GM18505 (cell line): ENCODE data around the gene KRT40.

Source experiments
- ATAC-seq: cut with Tn5 transposase; IDR thresholded peaks from one replicate; pipeline ENCODE4 v1.9.1; 2021; ENCODE audit not compliant: unreplicated experiment
- POLR2A ChIP-seq: IDR thresholded peaks from 4 replicates; pipeline ENCODE4 v1.6.1; 2011; ENCODE audit warnings: borderline replicate concordance; ENCODE audit not compliant: insufficient read depth, insufficient read length; ENCODE audit errors: extremely low read depth

The KRT40 gene

DNA sequence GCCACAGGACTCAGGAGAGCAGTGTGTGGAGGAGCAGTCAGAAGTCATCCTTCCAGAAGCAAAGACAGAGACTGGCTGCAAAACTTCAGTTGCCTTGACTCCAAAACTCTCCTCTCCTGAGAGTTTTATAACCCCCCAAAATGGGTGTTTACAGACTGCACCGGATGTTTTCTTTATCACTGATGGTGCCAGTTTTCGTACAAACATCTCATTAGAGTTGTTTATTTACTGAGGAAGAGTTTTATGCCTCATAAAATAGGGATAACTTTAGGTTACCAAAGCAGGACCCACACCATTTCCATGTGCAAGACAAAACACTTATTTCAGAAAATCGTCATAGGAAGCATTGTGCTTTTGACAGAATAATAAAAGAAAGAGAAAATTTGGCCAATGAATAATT is at the start of gene KRT40:
TSS of gene KRT40 (minus strand) at position 101 of the 400 bp plus-strand sequence. CDS start at position 48, 53 bp downstream.
- no peak for TF ChIP-seq POLR2A
- ATAC-seq = no peak

DNA sequence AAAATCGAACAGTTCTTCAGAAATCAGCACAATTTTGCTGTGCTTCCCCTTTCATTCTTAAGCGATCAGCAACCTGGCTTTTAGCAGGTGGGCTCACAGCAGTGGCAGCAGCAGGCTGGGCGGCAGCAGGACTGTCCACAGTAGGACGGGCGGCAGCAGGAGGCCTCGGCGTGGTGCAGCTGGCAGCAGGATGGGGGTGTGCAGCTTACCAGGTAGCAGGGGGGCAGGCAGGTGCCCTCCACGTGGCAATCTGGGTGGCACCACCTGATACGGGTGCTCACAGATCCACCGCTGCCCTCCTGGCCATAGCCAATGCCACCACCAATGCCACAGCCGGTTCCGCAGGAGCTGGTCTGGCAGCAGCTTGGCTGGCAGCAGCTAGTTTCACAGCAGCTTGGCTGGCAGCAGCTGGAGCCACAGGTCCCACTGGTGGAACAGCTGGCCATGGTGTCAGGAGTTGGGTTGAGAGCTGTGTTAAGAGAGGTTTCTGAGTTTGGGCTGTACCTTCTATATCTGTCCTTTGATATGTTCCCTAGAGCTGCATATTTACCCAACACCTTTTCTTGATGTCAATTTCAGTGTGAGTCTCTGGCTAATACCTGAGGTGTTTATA is 45.6 kb upstream of the KRT40 start, which contains the start of gene KRTAP1-4:
TSS of gene KRTAP1-4 (minus strand) at position 563 of the 613 bp plus-strand sequence. CDS start at position 446, 117 bp downstream.
- no peak for TF ChIP-seq POLR2A
- ATAC-seq = no peak

DNA sequence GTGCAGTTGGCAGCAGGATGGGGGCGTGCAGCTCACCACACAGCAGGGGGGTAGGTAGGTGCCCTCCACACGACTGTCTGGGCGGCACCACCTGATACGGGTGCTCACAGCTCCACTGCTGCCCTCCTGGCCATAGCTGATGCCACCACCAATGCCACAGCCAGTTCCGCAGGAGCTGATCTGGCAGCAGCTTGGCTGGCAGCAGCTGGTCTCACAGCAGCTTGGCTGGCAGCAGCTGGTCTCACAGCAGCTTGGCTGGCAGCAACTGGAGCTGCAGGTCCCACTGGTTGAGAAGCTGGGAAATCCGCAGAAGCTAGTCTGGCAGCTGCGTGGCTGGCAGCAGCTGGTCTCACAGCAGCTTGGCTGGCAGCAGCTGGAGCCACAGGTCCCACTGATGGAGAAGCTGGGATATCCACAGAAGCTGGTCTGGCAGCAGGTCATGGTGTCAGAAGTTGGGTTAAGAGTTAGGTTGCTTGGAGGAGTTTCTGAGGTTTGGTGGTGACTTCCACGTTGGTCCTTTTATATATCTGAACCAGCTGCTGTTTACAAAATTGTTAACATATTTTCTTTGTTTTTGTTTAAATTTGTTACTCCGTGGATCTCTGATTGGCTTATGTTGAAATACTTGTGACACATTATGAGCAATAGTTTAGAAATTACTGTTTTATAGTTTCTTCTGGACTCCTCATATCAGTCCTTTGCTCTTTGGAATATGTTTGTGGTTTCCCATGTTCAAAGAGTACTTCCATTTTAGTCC is 42.8 kb upstream of the KRT40 start, which contains the start of gene KRTAP1-5:
TSS of gene KRTAP1-5 (minus strand) at position 494 of the 757 bp plus-strand sequence. CDS start at position 441, 53 bp downstream.
- no peak for ATAC-seq
- no peak for TF ChIP-seq POLR2A

DNA sequence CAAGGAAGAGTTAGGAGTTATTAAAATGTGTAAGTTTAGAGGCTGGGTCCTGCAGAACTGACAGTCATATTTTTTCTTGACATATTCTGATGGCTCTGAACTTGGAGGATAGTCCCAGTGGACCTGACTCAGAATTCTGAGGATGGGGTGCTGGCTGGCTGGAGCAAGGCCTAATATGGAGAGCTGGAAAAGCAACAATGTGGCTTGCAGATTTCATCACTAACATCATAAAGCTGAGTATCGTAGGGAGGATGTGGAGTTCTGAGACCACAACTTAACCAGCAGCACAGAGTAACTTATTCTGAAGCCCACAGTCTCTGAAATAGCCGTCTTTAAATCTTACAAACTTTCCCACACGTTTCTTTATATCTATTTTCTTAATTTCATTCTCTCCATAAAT is 40.6 kb upstream of the KRT40 start:
- ATAC-seq = no peak
- TF ChIP-seq POLR2A = no peak

DNA sequence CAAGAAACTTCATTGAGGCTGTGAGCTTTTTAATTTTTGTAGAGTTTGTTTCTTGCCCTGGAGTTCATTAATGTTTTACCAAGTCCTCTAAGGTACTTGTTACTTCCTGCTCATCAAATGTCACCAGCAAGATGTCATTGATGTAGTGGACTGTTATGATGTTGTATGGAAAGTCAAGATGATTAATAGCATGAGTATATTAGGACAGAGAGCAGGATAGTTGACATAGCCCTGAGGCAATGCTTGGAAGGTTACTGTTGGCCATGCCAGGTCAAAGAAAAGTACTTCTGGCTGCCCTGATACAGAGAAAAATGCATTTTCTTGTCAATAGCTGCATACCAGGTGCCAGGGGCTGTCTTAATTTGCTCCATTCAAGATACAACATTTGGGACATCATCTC is 36.2 kb upstream of the KRT40 start:
- no peak for ATAC-seq
- no peak for TF ChIP-seq POLR2A

DNA sequence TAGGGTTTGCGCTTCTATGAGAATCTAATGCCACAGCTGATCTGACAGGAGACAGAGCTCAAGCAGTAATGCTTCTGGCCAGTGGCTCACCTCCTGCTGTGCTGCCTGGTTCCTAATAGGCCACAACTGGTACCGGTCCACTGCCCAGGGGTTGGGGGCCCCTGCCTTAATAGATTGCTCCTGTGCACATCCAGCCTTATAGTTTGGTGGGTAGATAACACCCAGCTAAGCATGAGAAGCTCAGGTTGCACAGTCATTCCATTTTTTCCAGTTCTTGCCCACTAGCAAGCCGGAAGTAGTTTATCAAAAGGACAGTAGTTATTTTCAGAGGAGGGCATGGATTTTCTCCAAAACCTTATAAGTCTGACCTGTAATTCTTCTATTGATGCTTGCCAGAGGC is 35.3 kb upstream of the KRT40 start:
- TF ChIP-seq POLR2A = no peak
- no peak for ATAC-seq

DNA sequence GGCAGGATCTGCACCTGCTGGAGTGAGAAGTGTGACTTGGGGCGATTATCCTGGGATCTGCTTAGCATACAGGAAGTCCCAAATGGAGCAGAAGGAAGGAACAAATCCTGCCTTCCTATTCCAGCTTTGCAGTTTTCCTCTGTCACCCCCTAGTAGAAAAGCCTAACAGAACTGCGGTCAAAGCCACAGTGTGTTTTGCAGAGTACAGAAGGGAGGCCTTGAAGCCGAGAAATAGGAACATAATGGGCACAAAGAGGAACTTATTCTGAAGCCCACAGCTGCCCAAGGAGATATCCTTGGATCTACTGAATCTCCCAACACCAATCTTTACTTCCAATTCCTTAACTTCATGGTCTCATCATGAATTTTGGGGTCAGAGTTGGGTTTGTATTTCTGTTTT is 34.4 kb upstream of the KRT40 start:
- TF ChIP-seq POLR2A = no peak

DNA sequence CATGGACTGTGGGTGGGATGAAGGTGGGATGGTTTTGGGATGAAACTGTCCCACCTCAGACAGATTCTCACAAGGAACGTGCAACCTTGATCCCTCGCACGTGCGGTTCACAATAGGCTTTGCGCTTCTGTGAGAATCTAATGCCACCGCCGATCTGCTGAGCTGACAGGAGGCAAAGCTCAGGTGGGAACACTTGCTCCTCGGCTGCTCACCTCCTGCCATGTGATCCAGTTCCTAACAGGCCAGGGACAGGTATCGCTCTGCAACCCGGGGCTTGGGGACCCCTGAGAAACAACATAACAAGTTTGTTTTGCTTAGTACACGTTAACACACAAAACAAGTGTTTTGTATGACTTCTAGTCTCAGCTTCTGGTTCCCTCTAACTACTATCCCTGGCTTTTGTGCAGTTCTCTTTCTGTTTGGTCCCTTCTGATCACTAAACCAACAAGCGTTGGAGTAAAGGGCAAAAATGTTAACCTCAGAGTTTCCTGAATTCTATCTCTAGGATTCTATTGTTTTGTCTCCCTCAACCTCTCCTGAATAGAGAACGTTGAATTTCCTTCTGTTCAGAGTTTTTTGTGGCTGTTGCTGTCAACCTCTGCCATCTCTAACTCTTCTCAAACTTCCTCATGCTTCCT is 32.6 kb upstream of the KRT40 start:
- TF ChIP-seq POLR2A = no peak
- ATAC-seq = no peak

More for the DNA sequence above, 34.4 kb upstream of the KRT40 start:
- ATAC-seq = no peak

DNA sequence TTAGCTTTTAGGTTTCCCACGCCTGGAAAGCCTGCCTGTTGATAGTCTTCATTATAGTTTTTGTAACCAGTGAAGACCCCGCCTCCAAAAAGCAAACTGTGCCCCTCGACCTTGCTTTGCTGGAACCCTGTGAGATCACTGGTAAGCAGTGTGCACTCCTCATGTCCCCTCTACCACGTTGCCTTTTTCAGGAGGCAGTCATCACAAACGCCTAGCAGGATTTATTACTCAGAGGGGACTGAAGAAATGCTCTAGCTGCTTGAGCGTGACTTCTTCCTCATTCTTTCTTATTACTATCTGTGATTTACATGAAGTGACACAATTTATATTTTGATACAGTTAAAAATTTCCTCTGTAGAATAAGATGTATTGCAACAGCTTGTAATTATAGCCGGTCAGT is 31.3 kb upstream of the KRT40 start:
- no peak for TF ChIP-seq POLR2A
- ATAC-seq = no peak

DNA sequence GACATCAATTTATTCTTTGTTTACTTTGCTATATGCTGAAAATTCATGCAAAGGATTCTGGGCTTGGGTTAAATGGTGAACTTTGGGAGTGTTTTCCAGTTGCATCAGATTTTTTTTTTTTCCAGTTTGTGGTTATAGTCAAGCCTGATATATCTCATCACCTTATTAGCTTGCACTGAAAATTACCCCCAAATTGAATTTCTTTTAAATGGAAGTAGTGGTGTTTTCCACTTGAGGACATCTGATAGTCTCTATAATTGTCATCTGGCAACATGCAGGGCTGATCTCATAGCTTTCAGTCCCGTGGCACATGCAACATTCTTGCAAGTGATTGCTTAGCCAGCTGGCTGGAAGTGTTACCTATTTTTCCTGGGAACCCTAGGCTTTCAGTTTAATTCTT is 29.5 kb upstream of the KRT40 start:
- no peak for ATAC-seq

DNA sequence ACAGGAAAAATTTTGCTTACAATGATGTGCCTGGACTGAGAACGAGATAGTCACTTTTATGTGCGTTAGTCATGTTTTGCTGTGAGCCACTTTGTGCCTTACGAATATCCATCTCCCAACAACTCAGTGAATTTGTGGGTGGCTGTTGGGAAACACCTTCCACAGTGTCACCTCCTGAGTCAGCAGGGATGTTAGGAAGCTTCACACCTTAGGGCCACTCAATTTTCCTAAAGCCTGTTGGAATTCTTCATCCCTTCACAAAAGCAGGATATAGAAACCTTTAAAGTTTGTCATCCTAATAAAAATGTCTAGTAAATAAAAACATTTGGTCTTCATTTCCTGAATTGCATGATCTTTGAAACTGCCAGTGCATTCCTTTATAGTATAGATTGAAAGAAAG is 29.1 kb upstream of the KRT40 start:
- no peak for TF ChIP-seq POLR2A
- ATAC-seq = no peak

More for the DNA sequence above, 29.5 kb upstream of the KRT40 start:
- no peak for TF ChIP-seq POLR2A

DNA sequence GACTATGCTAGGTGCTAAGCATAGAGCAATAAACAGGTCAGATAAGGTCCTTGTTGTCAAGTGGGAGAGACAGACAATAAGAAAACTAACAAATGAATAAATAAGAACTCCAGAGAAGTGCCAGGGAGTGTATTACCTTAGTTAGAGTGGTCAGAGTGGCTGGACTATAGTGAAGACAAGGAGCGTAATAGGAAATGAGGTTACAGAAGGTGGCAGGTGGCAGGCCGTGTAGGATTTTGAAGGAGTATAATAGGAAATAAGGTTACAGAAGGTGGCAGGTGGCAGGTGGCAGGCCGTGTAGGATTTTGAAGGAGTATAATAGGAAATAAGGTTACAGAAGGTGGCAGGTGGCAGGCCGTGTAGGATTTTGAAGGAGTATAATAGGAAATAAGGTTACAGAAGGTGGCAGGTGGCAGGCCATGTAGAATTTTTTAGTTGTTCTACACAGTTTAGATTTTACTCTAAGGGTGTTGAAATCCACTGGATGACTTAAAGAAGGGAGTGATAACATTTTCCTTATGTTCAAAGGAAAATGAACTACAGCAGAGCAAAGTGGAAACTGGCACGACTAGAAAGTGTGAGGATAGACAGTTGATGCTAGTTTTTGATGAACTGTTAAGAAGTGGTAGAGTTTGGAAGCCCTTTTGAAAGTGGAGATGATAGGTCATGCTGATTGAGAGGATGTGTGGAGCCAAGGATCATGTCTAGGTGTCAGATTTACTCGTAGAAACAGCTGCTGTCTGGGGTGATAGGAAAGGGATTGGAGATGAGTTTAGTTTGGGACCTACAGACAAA is 28.4 kb upstream of the KRT40 start:
- no peak for ATAC-seq

DNA sequence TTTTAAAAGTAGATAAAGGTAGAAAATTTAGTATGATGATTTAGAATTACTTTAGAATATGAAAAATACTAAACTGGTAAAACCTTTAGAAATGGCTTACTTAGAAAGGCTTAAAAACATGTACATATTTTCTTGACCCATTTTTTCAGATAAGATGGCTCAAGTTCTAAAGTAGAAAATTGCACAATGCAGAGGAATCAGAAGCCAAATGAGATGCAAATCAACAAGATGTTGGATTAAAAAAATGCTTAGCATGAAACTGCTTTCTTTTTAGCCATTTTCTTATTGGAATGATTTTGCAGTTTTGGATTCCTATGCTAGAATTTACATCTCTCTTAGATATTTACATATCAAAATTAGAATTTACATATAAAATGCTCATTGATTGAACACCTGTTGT is 26.3 kb upstream of the KRT40 start:
- TF ChIP-seq POLR2A = no peak
- ATAC-seq = no peak

More for the DNA sequence above, 28.4 kb upstream of the KRT40 start:
- TF ChIP-seq POLR2A = no peak
